ENCODE measurements around the gene RFX3.

The RFX3 gene

GRCh38 chr9:3237121-3237520 lies 288.7 kb downstream of the RFX3 start:
- TF ChIP-seq, protein P1, sequence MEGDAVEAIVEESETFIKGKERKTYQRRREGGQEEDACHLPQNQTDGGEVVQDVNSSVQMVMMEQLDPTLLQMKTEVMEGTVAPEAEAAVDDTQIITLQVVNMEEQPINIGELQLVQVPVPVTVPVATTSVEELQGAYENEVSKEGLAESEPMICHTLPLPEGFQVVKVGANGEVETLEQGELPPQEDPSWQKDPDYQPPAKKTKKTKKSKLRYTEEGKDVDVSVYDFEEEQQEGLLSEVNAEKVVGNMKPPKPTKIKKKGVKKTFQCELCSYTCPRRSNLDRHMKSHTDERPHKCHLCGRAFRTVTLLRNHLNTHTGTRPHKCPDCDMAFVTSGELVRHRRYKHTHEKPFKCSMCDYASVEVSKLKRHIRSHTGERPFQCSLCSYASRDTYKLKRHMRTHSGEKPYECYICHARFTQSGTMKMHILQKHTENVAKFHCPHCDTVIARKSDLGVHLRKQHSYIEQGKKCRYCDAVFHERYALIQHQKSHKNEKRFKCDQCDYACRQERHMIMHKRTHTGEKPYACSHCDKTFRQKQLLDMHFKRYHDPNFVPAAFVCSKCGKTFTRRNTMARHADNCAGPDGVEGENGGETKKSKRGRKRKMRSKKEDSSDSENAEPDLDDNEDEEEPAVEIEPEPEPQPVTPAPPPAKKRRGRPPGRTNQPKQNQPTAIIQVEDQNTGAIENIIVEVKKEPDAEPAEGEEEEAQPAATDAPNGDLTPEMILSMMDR (IDR thresholded peaks at IDR 0.05): no peak

- TF ChIP-seq, protein P1 (IDR thresholded peaks at IDR 0.05): no peak
These were observed 290.3 kb downstream of the RFX3 start for GRCh38 chr9:3235497-3235896.

- TF ChIP-seq, protein P1 (IDR thresholded peaks at IDR 0.05): no peak
These were observed 300.9 kb downstream of the RFX3 start for GRCh38 chr9:3224931-3225330.

- TF ChIP-seq, protein P1 (IDR thresholded peaks at IDR 0.05): no peak
These were observed 310.1 kb downstream of the RFX3 start for GRCh38 chr9:3215658-3216057.

- TF ChIP-seq, protein P1 (IDR thresholded peaks at IDR 0.05): no peak
These were observed 311.1 kb downstream of the RFX3 start for GRCh38 chr9:3214741-3215140.

DNA sequence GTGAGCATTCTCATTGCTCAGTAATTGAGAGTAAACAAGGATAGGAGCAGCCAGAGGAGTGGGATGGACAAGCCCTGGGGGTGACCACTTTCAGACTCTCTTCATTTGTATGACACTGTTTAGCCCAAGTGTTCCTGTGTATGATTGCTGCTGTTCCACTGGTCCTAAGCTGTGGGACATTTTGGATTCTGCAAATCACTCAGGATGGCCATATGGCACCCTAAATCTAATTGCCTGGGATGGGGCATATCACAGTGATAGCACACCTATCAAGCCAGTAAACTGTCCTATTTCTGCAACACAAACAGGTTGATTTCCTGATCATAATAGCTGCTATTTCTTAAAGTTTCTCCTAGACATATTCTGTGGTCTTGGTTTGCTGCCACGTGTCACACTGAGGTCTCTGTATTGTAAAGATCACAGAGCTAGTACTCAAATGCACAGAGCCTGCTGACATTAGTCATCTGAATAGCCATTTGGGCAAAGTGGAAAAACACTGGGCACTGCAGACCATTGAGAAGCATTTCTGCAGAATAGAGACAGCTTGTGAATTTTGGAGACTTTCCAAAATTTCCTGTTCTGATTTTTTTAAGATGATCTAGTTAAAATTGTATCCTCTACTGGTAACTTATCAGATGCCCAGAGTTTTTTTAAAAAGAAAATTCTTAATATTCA lies 320.2 kb downstream of the RFX3 start:
- TF ChIP-seq, protein P1 (IDR thresholded peaks at IDR 0.05): no peak

DNA sequence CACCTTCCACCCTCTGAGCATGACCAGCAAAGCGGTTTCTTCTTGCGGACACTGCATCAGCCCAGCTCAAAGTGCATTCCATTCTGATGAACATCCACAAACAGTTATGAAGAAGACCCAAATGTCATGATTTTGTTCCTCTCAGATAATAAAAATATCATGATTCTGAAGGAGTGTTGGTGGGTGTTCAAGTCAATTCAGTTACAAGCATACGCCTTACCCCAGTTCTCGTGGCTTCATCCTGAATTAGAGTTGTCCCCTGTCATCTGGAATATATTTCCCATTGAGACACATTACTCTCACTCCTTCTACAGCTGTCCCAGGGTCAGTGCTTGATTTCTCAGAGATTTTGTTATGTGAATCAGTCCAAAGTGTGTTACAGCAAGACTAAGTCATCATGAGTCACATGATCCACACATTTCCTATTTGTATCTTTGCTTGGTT lies 325.4 kb downstream of the RFX3 start:
- TF ChIP-seq, protein P1 (IDR thresholded peaks at IDR 0.05): no peak

DNA sequence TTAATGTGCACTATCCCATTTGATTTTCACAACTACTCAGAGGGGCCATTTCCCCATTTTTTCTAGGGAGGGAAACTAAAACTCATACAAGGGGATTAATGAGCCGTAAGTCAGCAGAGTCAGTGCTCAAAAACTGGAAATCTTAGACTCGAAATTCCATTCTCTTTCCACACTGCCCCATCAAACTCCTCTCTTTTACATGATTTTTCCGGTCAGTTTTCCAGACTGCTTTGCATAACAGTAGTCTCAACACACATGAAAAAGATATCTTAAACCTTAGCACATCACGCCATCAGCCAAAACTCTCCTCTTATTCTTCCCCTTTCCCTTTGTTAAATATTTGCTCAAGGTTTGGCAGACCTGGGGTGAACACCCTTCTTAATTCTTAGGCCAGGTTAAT lies 332.0 kb downstream of the RFX3 start:
- TF ChIP-seq, protein P1 (IDR thresholded peaks at IDR 0.05): no peak
